Stimulated activated CD8-positive, alpha-beta memory T cell treated with anti-CD3 and anti-CD28 coated beads, Interleukin-12 subunit alpha, Interleukin-12 subunit beta, amount 100 ng/mL, for 24 hours (primary cell): Measurements from ENCODE around the gene DPF1.

Experiments used
- DNase-seq: peaks from one replicate; pipeline ENCODE4 v3.0.0-alpha.2; 2020; ENCODE audit errors: extremely low read depth

Gene DPF1

DNA sequence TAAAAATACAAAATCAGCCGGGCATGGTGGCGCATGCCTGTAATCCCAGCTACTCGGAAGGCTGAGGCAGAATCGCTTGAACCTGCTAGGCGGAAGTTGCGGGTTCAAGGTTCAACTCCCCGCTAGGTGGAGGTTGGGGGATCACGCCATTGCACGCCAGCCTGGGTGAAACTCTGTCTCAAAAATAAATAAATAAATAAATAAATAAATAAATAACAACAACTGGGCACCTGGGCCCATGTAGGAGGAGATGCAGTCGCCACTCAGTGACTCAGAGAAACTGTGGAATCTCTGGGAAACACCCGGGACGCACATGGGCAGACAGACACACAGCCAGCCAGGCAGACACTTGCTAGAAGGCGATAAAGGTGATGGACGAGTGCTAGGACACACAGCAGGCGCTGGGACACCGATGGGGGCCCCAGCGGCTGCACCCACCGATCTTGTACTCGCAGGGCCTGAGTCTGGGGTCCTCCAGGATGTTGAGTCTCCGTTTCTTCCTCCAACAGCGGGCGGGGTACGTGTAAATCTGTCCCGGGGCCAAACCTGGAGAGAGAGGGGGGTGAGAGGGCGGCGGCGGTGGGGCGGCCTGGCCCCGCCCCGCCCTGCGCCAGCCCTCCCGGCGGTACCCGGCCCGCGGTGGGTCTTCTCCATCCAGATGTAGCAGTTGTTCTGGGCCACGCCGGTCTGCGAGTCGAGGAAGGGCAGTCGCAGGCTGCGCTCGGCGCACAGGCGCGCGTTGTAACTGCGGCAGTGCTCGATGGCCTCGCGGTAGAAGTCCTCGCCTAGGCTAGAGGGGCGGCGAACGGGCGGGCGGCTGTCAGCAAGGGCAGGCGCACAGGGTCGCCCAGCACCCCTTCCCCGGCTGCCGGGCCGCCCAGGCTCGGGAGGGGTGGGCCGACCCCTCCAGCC, 1.8 kb downstream of the DPF1 start:
- DNase-seq, result no peak

- DNase-seq, result no peak
These were observed 2.6 kb downstream of the DPF1 start for GRCh38 chr19:38221421-38221820.

GRCh38 chr19:38219221-38219620, 4.8 kb downstream of the DPF1 start:
- no peak for DNase-seq

GRCh38 chr19:38218204-38218603, 5.8 kb downstream of the DPF1 start:
- no peak for DNase-seq

GRCh38 chr19:38216785-38217641, 7.0 kb downstream of the DPF1 start:
- no peak for DNase-seq

DNA sequence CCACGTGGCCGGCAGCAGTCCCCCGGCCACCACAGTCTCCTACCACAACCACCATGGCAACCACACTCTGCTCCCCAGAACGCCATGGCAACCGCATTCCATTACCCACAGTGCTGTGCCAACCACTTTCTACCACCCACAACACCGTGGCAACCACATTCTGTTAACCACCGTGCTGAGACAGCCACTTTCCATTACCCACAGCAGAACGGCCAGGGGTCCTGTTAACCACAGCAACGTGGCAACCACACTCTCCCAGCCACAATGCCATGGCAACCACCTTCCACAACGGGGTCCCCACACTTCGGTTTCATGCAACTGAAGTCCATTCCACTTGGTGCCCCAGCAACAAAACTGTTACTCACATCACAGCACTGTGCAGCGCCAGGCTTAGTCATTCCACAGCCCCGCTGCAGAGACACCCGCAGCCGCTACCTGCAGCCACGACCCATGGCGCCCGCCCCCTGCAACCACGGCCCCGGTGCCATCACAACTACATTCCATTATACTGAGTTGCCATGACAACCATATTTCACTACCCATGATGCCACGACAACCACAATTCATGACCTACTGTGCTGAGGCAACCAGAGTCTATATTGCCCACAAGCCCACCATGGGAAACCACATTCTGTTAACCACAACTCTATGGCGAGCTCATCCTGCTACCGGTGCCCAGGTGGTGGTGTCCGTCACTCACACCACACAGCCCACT, 10.0 kb downstream of the DPF1 start:
- peak; percentile 39 for DNase-seq

- no peak for DNase-seq
These were observed 10.6 kb downstream of the DPF1 start for GRCh38 chr19:38213469-38213868.

DNA sequence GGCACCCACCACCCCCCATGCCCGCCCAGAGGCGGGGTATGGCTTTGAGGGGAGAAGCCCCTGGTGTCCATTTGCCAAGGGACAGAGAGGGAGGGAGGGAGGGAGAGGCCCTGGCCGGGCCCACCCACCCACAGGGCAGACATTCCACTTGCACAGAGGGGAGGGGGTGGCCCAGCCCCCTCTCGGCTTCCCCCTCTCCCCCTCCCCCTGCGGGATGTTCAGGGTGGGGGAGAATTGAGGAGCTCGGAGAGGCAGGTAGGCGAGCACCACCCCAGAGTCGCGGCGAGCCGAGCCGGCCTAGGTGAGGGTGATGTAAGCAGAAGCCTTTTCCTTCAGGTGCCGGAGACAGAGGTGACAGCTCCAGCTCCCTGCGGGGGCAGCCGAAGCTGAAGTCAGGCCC, 12.3 kb downstream of the DPF1 start:
- DNase-seq, result no peak

DNA sequence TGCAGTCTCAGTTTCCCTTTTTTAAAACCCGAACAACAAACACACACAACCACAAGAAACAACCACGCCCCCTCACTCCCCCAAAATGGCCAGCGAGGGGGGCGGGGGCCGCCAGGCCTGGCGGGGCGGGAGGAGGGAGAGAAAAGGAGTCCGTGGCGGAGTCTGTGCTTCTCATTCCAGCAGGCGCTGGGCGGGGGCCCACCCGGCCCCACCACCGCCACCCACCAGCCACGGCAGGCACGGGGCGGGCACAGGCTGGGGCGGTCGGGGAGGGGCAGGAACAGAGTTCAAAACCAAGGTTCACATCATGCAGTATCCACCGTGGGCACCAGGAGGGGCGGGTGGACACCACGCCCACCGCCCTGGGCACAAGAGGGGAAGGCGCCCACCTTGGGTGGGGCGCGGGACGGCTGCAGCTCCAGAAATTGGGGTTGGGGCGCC, 12.9 kb downstream of the DPF1 start:
- no peak for DNase-seq

DNA sequence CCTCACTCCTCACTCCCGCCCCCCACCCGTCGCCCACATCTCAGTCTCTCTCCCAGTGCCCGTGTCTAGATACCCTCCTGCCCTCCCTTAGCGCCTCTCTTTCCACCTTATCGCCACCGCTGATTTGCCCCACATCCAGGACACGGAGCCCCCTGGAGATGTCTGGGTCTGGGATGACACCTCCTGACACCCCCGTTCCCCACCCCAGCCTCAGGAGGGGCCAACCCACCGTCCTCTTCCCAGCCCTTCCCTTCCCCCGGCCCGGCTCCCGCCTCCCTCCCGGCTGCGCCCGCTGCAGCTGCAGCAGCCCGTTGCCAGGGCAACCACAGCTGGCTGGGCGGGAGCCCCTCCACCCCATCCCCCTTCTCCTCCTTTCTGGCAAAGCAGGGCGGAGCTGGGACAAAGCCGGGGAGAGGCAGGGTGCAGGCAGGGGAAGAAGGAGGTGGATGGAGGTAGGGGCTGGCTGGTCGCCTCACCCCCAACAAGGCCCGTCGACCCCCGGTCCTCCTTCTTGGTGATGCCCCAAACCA, 13.5 kb downstream of the DPF1 start:
- no peak for DNase-seq

DNA sequence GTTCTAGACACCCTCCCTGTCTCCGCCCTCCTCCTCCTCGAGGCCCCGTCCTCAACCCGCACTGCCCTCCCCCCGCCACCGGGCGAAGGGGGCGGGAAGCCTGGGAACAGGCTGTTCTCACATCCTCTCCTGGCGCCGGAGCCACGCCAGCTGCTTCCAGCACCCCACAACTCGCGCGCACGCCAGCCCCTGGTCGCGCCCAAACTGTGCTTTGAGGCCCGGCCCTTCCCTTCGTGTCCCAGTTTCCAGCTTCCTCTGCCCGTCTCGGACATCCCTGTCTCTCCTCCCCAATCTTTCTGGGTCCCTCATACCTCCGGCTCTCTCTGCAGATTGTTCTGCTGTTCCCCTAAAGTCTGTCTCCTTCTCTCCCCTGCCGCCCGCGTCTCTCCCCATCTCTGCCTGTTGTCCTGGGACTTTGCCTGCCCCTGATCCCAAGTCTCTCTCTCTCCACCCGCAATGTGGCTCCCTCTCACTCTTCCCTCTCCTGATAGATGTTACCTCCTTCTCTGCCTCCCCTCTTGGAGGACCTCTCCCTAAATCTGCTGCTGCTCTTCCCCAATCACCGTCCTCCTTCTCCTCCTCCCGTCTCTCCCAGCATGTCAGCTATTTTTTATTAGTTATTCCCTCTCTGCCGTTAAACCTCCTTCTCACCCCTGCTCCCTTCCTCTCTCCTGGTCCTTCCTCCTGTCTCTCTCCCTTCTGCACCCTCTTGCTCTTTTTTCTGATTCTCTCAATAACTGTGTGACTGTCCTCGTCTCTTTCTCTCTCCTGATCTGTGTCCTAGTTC, 14.2 kb downstream of the DPF1 start:
- no peak for DNase-seq

DNA sequence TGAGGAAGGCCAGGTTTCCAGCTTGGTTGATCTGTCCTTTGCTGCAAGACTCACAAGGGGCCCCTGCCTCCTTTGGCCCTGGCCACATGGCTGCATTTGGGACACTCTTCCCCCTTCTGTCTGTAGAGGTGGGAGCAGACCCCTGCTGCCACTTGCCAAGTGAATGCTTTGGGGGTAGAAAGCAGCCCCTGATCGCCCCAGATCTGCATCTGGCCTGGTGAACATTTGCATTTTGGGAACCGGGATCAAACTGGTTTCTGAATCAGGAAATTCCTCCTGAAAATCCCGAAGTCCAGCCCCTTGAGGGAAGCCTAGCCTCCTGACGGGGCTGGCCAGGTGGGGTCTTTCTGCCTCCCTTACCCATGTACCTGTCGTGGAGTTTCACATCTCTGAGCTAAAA, 14.9 kb downstream of the DPF1 start:
- no peak for DNase-seq

GRCh38 chr19:38208571-38208970, 15.5 kb downstream of the DPF1 start:
- DNase-seq, result no peak

DNA sequence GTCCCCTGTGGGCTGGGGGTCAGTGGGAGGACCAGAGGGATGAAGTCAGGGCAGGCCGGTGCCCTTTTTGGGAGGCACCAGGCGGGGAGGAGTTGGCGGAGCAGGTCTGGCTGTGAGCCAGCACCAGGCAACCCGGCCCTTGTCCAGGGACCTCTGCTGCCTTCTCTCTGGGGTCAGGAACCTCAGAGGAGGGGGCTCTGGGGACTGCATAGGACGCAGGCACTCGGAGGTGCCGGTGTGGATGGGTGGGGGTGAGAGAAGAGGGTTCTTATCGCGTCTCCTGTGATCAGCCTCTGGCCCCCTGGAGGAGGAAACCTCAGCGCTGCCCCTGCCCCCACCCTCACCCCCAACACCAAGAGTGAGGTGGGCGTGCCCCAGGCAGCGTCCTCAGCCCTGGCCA, 16.5 kb downstream of the DPF1 start:
- DNase-seq, result no peak

DNA sequence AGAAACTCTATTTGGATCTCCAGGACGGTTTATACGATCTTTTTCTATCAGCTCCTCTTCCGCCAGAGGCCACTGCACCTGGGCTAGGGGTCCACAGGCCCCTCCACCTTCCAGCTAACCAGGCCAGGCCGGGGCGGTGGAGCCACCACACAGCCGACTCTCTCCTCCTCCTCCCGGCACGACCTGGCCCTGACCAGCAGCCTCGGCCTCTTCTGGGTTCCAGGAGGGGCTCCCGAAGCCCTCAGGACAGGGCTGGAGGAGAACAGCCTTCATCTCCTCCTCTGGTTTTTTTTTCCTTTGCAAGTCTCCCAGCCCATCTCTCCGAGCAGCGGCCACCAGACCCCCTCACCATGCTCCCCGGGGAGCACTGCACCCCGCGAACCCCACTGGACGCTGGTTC, 17.1 kb downstream of the DPF1 start:
- no peak for DNase-seq

GRCh38 chr19:38206006-38206745, 17.8 kb downstream of the DPF1 start:
- no peak for DNase-seq

- no peak for DNase-seq
These were observed 19.3 kb downstream of the DPF1 start for GRCh38 chr19:38204728-38205127.

DNA sequence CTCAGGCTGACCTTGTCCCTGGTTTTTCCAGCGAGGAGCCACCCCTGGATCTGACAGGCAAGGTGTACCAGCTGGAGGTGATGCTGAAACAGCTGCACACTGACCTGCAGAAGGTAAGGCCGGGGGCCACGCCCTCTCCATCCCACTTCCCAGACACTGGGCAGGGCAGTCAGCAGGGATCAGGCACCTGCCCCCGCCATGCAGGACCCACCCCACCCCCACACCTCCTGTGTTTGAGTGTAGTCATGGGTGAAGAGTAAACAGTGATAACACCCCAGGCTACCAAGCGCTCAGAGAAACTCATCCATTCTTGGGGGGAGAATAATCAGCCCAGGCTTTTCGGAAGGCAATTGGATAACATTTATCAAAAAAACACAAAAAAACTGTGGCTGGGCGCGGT, 19.9 kb downstream of the DPF1 start:
- DNase-seq, result no peak

GRCh38 chr19:38203197-38203596, 20.8 kb downstream of the DPF1 start:
- DNase-seq, result no peak

DNA sequence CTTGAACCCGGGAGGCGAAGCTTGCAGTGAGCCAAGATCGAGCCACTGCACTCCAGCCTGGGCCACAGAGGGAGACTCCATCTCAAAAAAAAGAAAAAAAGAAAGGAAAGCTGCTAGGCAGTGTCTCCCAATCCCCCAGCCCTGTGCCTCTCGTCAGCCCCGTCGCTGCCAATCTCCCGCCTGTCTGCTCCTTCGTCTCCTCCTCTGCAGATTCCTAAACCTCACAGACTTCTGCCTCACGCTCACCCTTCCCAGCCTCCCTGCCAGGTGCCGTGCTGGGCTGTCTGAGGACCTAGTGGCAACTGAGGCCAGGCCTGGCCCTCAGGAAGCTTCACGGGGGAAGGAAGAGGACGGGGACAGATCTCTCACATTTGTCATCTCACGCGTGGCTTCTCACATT, 21.5 kb downstream of the DPF1 start:
- no peak for DNase-seq
